HEK293T (cell line): ENCODE results near the gene VEPH1.

Experiments used
- ARNT ChIP-seq: fragments of 450-650 bp; IDR thresholded peaks from 2 replicates; pipeline ENCODE4 v1.6.1; 2017; ENCODE audit warnings: mild to moderate bottlenecking
- FOXA1 ChIP-seq: fragments of 450-650 bp; IDR thresholded peaks from 2 replicates; pipeline ENCODE4 v1.6.1; 2016; ENCODE audit warnings: mild to moderate bottlenecking
- FOXK2 ChIP-seq: fragments of 450-650 bp; IDR thresholded peaks from 2 replicates; pipeline ENCODE4 v1.6.1; 2016; ENCODE audit warnings: mild to moderate bottlenecking
- PKNOX1 ChIP-seq: fragments of 450-650 bp; IDR thresholded peaks from 2 replicates; pipeline ENCODE4 v1.6.1; 2016

DNA sequence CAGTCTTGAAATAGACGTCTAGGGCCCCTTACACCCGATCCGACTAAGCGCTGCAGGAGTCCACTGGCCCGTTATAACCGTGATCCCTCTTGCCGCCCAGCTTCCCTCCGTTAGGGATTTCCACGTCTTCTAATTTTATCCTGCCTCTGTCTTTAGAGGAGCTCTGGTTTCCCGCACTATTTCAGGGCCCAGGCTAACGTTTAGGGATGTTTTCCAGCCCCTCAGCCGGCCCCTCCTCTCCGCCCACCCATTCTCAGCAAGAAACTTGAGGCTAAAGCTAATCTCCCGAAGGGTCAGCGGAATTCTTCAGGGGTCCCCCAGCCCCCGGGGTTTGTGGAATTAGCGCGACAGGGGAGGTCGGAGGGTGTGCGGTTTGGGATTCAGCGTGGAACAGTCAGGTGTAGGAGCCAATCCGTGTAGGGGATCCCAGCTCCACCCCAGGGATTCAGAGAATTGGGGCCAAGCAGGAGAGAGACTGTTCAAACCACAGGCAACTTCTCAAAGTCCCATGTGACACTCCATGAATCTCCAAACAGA is 65.0 kb downstream of the VEPH1 start:
- TF ChIP-seq PKNOX1 (no peak), FOXK2 (no peak), FOXA1 (no peak), ARNT (no peak)
